Umbilical cord (tissue), 2 donors: ENCODE measurements around the gene PRKG1. TPM values are rescaled to one million over a fixed set of nuclear protein-coding genes. Genes with fewer than 3 reads are reported as not detected.
A peak's percentile ranks its signal among the peaks of the same experiment; 100 is the strongest.

ENCODE experiments used
- DNase-seq: peaks from one replicate; pipeline ENCODE4 v3.0.0-alpha.2; 2015; ENCODE audit warnings: low spot score
- total RNA-seq: library from RNA; depleted of rRNA; stranded (reverse); fragments of >200 nt; gene quantifications from one replicate; pipeline ENCODE4 v1.2.3, GENCODE V29; 2014; ENCODE audit warnings: low replicate concordance; ENCODE audit not compliant: insufficient read depth

PRKG1 gene
- total RNA-seq, 1 donor from 2014 or later = 144 TPM

- DNase-seq = peak; percentile 57
These were observed 844.6 kb downstream of the PRKG1 start for GRCh38 chr10:51918884-51919325.

GRCh38 chr10:51920672-51921071 lies 846.4 kb downstream of the PRKG1 start:
- DNase-seq = no peak

DNA sequence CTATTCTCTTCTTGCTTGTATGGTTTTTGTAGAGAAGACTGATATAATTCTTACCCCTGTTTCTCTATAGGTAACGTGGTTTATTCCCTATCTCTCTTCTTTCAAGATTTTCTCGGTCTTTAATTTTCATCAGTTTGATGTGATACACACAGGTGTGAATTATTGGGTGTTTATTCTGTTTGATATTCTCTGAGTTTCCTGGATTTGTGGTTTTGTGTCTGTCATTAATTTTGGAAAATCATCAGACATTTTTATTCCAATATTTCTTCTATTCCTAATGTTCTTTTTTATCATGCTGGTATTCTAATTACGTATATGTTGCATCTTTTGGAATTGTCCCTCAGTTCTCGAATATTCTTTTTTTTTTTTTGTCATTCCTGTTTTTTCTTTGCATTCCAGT lies 850.1 kb downstream of the PRKG1 start:
- DNase-seq = no peak

DNA sequence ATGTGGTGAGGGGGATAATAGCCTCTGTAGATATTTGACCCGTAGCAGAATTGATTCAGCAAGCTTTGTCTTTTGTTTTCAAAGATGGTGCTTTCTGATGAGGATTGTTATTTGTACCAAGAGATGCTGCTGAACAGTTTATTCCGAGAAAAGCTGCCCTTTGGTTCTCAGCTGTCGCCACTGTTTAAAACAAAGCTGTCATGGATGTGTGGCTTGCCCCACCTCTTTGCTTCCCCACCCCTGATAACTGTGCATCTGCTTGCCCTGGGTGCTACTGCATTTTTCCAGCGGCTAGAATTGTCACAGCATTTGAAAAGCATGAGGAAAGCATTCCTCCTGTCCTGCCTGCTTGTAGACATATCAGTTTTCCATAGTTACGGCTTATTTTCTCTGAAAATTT lies 852.0 kb downstream of the PRKG1 start:
- DNase-seq = no peak

DNA sequence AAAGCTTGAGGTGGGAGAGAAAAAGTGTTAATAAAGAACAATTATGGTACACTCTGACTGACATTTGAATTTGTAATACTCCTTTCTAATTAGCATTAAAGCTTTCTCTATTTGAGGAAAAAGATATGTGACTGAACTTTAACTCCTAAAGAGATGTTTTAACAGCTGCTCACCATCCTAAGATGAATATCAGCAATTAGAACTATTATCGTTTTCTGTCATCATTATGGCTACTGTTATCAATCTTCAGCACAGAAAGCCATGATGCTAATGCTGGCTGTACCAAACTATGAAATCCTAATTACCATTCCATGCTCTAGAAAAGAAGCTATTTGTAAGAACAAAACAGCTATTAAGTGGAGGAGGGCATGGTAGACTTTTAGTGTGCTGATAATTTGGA lies 853.9 kb downstream of the PRKG1 start:
- DNase-seq = no peak

DNA sequence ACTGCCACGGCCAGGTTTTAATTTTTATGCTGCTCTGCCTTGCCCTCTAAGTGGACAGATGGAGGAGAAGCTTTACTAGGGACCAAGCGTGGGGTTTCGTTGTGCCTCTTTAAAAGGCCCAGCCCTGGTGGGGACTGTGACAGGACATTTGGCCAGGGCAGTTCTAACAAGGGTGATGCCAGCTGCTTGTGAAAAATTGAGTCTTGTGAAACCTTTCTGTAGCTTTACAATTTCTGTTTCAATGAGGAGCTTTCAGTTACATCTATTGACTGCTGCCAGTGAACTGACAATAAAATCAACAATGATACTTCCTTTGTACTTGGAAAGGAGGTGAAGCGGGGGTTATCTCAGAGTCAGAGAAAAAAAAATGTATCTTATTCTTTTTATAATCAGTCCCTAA lies 858.2 kb downstream of the PRKG1 start:
- no peak for DNase-seq

DNA sequence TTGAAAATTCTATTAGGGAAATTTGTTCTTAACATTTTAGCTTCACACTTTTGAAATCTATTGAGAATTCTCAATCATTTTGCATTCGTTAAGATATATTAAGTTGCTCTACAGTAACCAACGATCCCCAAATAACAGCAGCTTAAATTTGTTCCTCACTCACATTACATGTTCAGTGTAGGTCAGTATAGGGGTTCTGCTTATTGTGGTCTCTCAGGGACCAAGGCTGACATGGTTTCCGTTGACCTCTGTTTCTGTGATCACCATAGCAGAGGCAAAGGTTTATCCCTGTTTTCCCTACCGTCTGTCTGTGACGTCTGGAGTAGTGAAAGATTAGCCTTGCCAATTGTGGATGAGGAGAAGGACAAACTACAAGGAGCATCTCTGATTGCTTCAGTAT lies 860.1 kb downstream of the PRKG1 start:
- no peak for DNase-seq

DNA sequence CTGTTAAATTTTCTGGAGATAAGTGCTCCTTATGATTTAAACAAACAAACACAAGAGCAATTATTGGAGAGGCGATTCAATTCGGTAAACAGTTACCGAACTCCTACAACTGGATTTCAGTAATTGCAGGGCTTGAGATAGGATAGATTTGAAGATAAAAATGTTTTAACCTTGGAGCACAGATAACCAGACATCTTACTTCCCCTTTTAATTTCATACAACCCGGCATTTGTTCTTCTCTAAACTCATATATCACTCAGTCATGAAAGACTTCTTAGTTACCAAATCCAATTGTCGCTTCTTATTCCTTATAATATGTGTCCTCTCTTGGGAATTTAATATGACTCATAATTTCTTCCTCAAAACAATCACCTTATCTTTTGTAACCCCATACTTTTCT lies 861.1 kb downstream of the PRKG1 start:
- DNase-seq = no peak

DNA sequence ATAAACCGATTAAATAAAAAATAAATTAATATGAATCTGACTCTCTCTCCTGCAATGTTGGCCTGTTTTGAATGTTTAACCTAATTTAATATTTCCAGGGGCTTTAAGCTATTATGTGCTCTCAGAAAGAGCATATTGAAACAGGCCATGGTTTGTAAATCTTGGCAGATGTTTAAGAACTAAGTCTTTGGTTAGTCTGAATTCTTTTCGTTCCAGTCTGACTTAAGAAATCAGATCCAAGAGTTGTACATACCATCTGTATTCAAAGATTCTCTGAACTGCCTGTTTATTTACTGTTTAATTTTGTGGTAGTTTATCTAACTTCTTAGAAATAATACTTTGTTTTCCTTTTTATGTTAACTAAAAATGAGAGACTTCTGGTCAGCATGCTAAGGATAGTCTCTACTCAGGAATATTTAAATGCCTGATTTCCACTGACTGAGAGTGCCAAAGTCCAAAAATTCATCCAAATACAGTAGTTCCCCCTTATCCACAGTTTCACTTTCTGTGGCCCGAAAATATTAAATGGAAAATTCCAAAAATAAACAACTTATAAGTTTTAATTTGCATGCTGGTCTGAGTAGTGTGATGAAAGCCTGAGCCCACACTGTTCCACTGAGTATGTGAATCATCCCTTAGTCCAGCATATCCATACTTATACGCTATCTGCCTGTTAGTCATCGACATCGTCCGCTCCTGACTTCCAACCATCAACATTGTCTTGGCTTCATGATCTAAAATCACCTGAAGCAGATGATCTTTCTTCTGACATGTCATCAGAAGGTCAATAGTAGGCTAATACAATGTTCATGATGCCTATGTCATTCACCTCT lies 863.2 kb downstream of the PRKG1 start:
- DNase-seq = peak; percentile 91

DNA sequence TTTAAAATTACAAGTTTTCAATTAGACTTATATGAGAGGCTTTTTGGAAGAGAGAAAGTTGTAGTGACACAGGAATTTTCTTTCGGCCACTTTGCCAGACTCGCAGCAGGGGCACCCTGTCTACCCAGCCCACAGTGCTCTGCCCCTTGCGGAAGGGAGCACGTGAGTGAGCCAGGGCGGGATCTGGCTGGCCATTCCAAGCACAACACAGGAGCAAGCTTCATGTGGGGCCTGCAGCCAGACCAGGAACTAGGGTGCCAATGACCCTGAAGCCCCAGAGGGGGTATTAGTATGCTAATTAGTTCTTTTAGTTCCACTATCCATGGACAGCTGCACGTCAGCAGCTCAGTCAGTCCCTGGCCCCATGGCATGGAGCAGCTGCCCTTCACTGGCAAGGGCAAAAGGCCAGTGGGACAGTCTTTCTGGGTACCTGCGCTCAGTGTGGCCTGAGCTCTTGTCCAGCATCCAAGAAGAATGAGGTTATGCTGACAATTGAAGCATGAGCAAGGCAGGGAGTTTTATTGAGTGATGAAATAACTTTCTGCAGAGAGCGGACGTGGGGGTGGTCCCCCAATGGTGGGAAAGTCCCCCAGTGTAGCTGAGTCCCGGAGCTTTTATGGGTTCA lies 876.2 kb downstream of the PRKG1 start:
- DNase-seq = no peak

DNA sequence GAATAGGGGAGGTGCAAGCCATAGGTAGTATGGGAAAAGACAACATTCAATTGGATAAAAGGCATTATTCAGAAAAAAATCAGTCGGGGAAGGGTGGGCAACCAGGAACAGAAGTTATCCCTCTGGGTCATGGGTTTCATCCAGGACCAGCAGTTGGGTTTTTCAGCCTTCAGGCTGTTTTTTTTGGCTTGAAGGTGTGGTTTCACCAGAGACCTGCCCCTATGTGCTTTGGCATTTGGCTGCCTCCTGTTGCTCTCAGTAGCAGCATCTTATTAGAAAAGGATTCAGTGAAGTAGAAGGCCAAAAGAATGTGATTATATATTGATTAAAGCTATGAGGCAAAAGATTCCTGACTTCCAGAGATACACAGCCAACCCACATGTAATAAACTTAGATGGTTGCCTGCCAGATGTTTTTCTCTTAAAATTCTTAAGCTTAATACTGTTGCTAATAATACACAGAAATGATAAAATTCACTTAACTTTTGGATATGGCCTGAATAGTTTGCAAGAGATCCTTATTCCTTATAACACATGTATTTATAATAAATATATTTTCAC lies 876.8 kb downstream of the PRKG1 start:
- DNase-seq = peak; percentile 31

DNA sequence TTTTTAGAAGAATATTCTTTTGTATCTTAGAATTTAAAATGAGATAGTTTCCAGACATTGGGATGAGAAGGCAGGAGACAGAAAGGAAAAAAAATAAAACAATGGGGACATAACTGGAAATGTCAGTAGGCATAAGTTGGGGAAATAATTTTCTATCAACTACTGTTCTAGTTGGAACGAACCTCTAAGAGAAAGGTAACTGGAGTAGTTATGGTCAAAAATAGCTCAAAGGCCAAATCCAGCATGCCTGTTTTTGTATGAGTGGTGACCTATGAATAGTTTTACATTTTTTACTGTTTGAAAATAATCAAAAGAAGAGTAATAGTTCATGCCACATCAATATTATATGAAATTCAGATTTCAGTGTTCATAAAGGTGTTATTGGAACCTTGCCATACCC lies 877.3 kb downstream of the PRKG1 start:
- DNase-seq = no peak

- peak; percentile 24 for DNase-seq
These were observed 877.8 kb downstream of the PRKG1 start for GRCh38 chr10:51952056-51952455.

- DNase-seq = no peak
These were observed 881.4 kb downstream of the PRKG1 start for GRCh38 chr10:51955696-51956095.

GRCh38 chr10:51956822-51957221 lies 882.5 kb downstream of the PRKG1 start:
- DNase-seq = no peak

- peak; percentile 96 for DNase-seq
These were observed 886.2 kb downstream of the PRKG1 start for GRCh38 chr10:51960494-51960895.

DNA sequence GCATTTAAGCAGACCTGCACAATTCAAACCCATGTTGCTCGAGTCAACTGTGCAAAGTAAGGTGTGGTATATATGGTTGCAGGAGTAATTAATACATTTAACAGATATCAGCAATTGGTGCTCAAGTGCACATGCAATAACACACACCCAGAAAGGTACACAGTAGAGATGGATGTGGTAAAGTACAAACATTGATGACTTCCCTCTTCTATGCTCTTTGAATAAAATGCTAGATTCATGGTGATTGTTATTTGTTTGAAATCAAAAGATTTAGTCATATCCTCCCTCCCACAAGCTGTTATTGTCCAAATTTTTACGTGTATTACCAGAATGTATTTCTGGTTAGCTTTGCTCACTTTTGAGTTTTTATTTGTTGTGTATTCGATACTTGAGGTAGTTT lies 887.1 kb downstream of the PRKG1 start:
- DNase-seq = no peak

GRCh38 chr10:51964630-51965029 lies 890.3 kb downstream of the PRKG1 start:
- no peak for DNase-seq

DNA sequence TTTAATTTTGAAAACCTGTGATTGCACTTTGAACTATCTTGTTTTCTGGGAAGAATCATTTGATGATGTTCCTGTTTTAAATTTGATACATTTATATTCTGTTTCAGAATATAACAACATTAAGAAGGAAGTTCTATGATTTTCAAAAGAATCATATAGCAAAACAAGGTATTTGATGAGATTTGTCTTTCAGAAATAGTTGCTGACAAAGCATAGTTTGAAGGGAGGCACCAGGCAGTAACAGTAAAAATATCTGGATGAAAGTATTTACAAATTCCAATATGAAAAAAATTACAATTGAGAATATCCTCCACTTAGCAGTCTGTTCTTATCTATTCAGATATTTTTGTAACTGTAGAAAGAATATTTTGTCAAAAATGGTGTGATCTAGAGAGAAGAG lies 891.2 kb downstream of the PRKG1 start:
- no peak for DNase-seq

- DNase-seq = no peak
These were observed 898.6 kb downstream of the PRKG1 start for GRCh38 chr10:51972733-51973346.

DNA sequence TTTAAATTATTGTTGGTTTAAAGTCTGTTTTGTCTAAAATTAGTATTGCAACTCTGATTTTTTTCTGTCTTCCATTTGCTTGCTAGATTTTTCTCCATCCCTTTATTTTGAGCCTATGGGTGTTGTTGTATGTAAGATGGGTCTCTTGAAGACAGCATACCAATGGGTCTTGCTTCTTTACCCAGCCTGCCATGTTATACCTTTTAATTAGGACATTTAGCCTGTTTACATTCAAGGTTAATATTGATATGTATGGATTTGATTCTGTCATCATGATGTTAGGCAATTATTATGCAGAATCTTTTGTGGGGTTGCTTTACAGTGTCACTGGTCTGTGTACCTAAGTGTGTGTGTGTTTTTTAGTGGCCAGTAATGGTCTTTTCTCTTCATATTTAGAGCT lies 906.5 kb downstream of the PRKG1 start:
- no peak for DNase-seq

DNA sequence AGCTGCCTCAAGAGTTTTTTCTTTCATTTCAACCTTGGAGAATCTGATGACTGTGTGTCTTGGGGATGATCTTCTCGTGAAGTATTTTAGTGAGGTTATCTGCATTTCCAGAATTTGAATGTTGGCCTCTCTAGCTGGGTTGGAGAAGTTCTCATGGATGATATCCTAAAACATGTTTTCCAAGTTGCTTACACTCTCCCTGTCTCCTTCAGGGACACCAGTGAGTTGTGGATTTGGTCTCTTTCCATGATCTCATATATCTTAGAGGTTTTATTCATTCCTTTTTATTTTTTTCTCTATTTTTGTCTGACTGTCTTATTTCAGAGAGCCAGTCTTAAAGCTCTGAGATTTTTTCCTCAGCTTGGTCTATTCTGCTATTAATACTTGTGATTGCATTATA lies 907.4 kb downstream of the PRKG1 start:
- DNase-seq = no peak

DNA sequence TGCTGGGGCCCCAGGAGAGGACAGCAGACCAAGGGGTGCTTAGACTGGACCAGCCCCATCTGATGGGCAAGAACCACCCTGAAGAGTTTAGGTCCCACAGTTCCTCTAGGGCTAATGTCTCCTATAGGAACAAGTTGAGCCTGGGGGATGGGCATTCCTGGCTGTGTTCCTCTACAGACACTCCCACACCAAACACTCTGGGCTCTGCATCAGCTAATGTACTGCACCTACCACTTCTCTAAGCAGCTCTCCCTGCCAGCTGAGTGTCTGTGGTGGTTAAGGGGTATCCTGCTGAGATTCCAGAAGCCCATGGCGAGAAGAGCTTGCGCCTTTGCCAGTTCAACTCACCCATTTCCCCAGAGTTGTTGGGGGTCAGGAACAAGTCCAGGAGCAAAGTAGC lies 909.2 kb downstream of the PRKG1 start:
- no peak for DNase-seq
